ENCODE data around the gene MRRF. TPM values are rescaled to one million over a fixed set of nuclear protein-coding genes. Genes with fewer than 3 reads are reported as not detected.

The MRRF gene
- total and polyA plus RNA-seq, 2 donors (not counting 3 experiments of a cell fraction or from before 2014, with no cell fraction given): 27.2 to 36.4 TPM

DNA sequence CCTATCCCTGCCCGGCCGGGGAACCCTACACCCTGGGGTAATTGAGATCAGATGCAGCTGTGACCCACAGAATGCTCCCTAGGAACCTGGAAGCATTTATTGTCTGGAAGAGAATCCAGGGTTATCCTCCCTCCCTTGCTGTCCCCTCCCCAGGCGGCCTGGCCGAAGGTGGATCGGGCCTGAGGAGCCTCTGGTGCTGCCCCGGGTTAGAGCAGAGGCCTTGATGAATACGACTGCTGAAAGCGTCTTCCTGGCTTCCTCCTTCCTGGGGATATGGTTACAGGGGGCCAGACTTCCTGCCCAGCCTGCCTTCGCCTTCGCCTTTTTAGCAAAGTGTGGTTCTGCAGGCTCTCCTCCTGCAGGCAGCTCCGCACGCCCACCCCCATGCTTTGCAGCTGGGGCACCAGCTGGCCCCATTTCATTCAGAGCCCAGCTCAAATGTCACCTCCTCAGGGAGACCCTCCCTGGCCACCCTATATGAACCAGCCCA lies 83.7 kb downstream of the MRRF start:
- H3K4me3 ChIP-seq (replicated peaks in 1 of 3; ENCODE audit: insufficient read depth in 1 of 3, low read depth in 1 of 3, low read length in 3 of 3): no peak overlapping the region
- H3K4me2 ChIP-seq (ENCODE audit: insufficient read depth, low read length): peak overlapping the region; percentile 17
- no peak overlapping the region for H3K9ac ChIP-seq (replicated peaks; ENCODE audit: extremely low read depth, insufficient read depth, low read length)
- ChIA-PET CTCF (interaction anchor here (0.8 to 12.9 kb wide), 6 partner anchors 41 to 251 kb away, joined by 3 to 576 read pairs (median 10); partner anchors contain the start of genes MRRF and RBM18), POLR2A (no interaction called here)
- H2AFZ ChIP-seq (ENCODE audit: low read depth, low read length): peak overlapping the region; percentile 51
- dilution Hi-C loops (cut with MboI; ENCODE audit: extremely low pct_ligation_motif_present, low sequenced_read_pairs): no loop called here
- TF ChIP-seq POLR2AphosphoS5 (IDR thresholded peaks at IDR 0.05; ENCODE audit: insufficient read depth, low read depth, low read length): peak; percentile 44
- TF ChIP-seq, protein P1, sequence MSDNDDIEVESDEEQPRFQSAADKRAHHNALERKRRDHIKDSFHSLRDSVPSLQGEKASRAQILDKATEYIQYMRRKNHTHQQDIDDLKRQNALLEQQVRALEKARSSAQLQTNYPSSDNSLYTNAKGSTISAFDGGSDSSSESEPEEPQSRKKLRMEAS (IDR thresholded peaks at IDR 0.05; ENCODE audit: insufficient read depth, insufficient read length): no peak
- no peak for TF ChIP-seq POLR2A (IDR thresholded peaks at IDR 0.05; ENCODE audit: low read depth, low read length)
- no peak for TF ChIP-seq GATA2 (IDR thresholded peaks at IDR 0.05; ENCODE audit: insufficient read depth, insufficient read length, low read depth, low read length)
- H3K9me3 ChIP-seq (replicated peaks; ENCODE audit: control insufficient read depth, insufficient read depth, low read length): no peaks in the 10 kb centered on the region
- intact Hi-C loops (cut with micrococcal nuclease): loop anchor here (1.0 to 2.0 kb wide), 2 partner anchors 84 to 94 kb away; partner anchors contain the start of genes MRRF and RBM18
- no peaks in the 10 kb centered on the region for H4K20me1 ChIP-seq (replicated peaks; ENCODE audit: control insufficient read depth, extremely low read depth, insufficient read depth, low read length)
- H3K27ac ChIP-seq (ENCODE audit: insufficient read depth, low read depth, low read length): peak overlapping the region; percentile 18
- peaks cover 23% of the 10 kb centered on the region for H3K4me1 ChIP-seq (ENCODE audit: control insufficient read depth, extremely low read depth, insufficient read depth, low read length)
- no peaks in the 10 kb centered on the region for H3K9me1 ChIP-seq (replicated peaks; ENCODE audit: control insufficient read depth, extremely low read depth, insufficient read depth, low read length)
- FAIRE-seq: peak; percentile 85
- H3K27me3 ChIP-seq (ENCODE audit: control insufficient read depth in 2 of 2, insufficient read depth in 2 of 2, low read length in 2 of 2): no peaks in the 10 kb centered on the region
- peak; percentile 39 for DNase-seq (ENCODE audit: low read depth, low spot score)
- no peaks in the 10 kb centered on the region for H3K36me3 ChIP-seq (ENCODE audit: control insufficient read depth in 2 of 2, extremely low read depth in 1 of 2, insufficient read depth in 2 of 2, low read length in 2 of 2)
- H3K79me2 ChIP-seq (ENCODE audit: control insufficient read depth, insufficient read depth, low read length): no peaks in the 10 kb centered on the region
- no TSS peak for BruUV-seq (replicated peaks)

DNA sequence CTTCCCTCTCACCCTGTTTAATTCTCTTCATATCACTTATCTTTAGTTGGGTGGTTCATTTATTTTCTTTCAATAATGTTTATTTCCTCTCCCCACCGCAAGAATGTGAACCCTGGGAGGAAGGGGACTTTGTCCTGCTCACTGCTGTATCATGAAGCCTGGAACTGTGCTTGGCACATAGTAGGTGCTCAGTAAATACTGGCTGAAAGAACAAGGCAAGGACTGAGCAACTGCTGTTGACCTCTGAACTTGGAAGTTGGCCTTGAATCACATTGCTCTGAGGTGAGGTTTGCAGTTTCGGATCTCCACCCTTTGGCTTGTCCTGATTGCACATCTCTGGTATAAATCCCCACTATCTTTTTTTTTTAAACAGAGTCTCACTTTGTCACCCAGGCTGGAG lies 84.1 kb downstream of the MRRF start:
- intact Hi-C loops (cut with micrococcal nuclease): loop anchor here (1.0 to 2.0 kb wide), 2 partner anchors 84 to 94 kb away; partner anchors contain the start of genes MRRF and RBM18
- no peak for FAIRE-seq
- CTCF ChIA-PET: interaction anchor here (1.3 to 12.9 kb wide), 6 partner anchors 42 to 251 kb away, joined by 3 to 576 read pairs (median 40); partner anchors contain the start of genes MRRF and RBM18

More for the DNA sequence above, 84.1 kb downstream of the MRRF start:
- Histone ChIP-seq H4K20me1 (replicated peaks; ENCODE audit: control insufficient read depth, extremely low read depth, insufficient read depth, low read length) (no peaks in the 10 kb centered on the region), H3K27me3 (ENCODE audit: control insufficient read depth in 2 of 2, insufficient read depth in 2 of 2, low read length in 2 of 2) (no peaks in the 10 kb centered on the region), H3K4me2 (ENCODE audit: insufficient read depth, low read length) (no peak overlapping the region), H3K36me3 (ENCODE audit: control insufficient read depth in 2 of 2, extremely low read depth in 1 of 2, insufficient read depth in 2 of 2, low read length in 2 of 2) (no peaks in the 10 kb centered on the region), H3K4me1 (ENCODE audit: control insufficient read depth, extremely low read depth, insufficient read depth, low read length) (peaks cover 23% of the 10 kb centered on the region), H2AFZ (ENCODE audit: low read depth, low read length) (no peak overlapping the region), H3K27ac (ENCODE audit: insufficient read depth, low read depth, low read length) (no peak overlapping the region), H3K9ac (replicated peaks; ENCODE audit: extremely low read depth, insufficient read depth, low read length) (no peak overlapping the region), H3K9me3 (replicated peaks; ENCODE audit: control insufficient read depth, insufficient read depth, low read length) (no peaks in the 10 kb centered on the region), H3K4me3 (replicated peaks in 1 of 3; ENCODE audit: insufficient read depth in 1 of 3, low read depth in 1 of 3, low read length in 3 of 3) (no peak overlapping the region), H3K79me2 (ENCODE audit: control insufficient read depth, insufficient read depth, low read length) (no peaks in the 10 kb centered on the region), H3K9me1 (replicated peaks; ENCODE audit: control insufficient read depth, extremely low read depth, insufficient read depth, low read length) (no peaks in the 10 kb centered on the region)
- TF ChIP-seq GATA2 (IDR thresholded peaks at IDR 0.05; ENCODE audit: insufficient read depth, insufficient read length, low read depth, low read length) (peak; percentile 47), FOS (IDR thresholded peaks at IDR 0.05; ENCODE audit: borderline replicate concordance, insufficient read depth, low read length) (no peak)
- no TSS peak for BruUV-seq (replicated peaks)
- DNase-seq (ENCODE audit: low read depth, low spot score): no peak
- POLR2A ChIA-PET: no interaction called here
- dilution Hi-C loops (cut with MboI; ENCODE audit: extremely low pct_ligation_motif_present, low sequenced_read_pairs): no loop called here

Measured in endothelial cell of umbilical vein (primary cell).